ACHN (cell line): ENCODE data around the gene EPN2.

Experiments used
- DNase-seq: peaks from one replicate; pipeline ENCODE4 v3.0.0-alpha.2; 2015
- in situ Hi-C: cut with HindIII; loops from 2 replicates; pipeline ENCODE4 v1.10.0; 2017; ENCODE audit warnings: low sequenced_read_pairs, low pct_ligation_motif_present, low pct_unique_long_range_greater_than_20kb

The EPN2 gene

GRCh38 chr17:19317359-19318095, 80.4 kb downstream of the EPN2 start:
- DNase-seq, result peak; percentile 94
- in situ Hi-C loops, result no loop called here

GRCh38 chr17:19318611-19319010, 81.4 kb downstream of the EPN2 start:
- in situ Hi-C loops, result no loop called here
- no peak for DNase-seq

- no peak for DNase-seq
- in situ Hi-C loops, result no loop called here
These were observed 82.8 kb downstream of the EPN2 start for GRCh38 chr17:19319771-19320505.

GRCh38 chr17:19320876-19321275, 83.7 kb downstream of the EPN2 start:
- in situ Hi-C loops, result no loop called here
- no peak for DNase-seq

- in situ Hi-C loops, result no loop called here
- no peak for DNase-seq
These were observed 84.4 kb downstream of the EPN2 start for GRCh38 chr17:19321481-19322128.

- in situ Hi-C loops, result no loop called here
- DNase-seq, result no peak
These were observed 85.0 kb downstream of the EPN2 start for GRCh38 chr17:19322129-19322505.

GRCh38 chr17:19322861-19323260, 85.7 kb downstream of the EPN2 start:
- in situ Hi-C loops, result no loop called here

GRCh38 chr17:19325542-19325941, 88.4 kb downstream of the EPN2 start:
- DNase-seq, result no peak
- in situ Hi-C loops, result no loop called here

More at GRCh38 chr17:19322861-19323260, 85.7 kb downstream of the EPN2 start:
- no peak for DNase-seq

- in situ Hi-C loops, result no loop called here
- DNase-seq, result peak; percentile 78
These were observed 90.0 kb downstream of the EPN2 start for GRCh38 chr17:19327031-19327783.

GRCh38 chr17:19328441-19329061, 91.4 kb downstream of the EPN2 start:
- in situ Hi-C loops, result no loop called here
- no peak for DNase-seq

- no peak for DNase-seq
- in situ Hi-C loops, result no loop called here
These were observed 92.0 kb downstream of the EPN2 start for GRCh38 chr17:19329136-19329535.

- DNase-seq, result no peak
- in situ Hi-C loops, result no loop called here
These were observed 92.7 kb downstream of the EPN2 start for GRCh38 chr17:19329839-19330238.

- in situ Hi-C loops, result no loop called here
- no peak for DNase-seq
These were observed 93.1 kb downstream of the EPN2 start for GRCh38 chr17:19330271-19330670.

GRCh38 chr17:19331134-19331533, 94.0 kb downstream of the EPN2 start:
- DNase-seq, result peak; percentile 82
- in situ Hi-C loops, result no loop called here

GRCh38 chr17:19331543-19332245, 94.5 kb downstream of the EPN2 start:
- in situ Hi-C loops, result no loop called here
- no peak for DNase-seq

- DNase-seq, result no peak
- in situ Hi-C loops, result no loop called here
These were observed 95.4 kb downstream of the EPN2 start for GRCh38 chr17:19332371-19333131.

GRCh38 chr17:19333132-19333440, 95.9 kb downstream of the EPN2 start:
- no peak for DNase-seq

More at GRCh38 chr17:19333132-19333440, 95.9 kb downstream of the EPN2 start:
- in situ Hi-C loops, result no loop called here
